Smooth muscle cell (in vitro differentiated cells): ENCODE data around the gene TP53BP1. TPM values are rescaled to one million over a fixed set of nuclear protein-coding genes. Genes with fewer than 3 reads are reported as not detected.

Experiments
- DNase-seq: peaks from one replicate; lab custom pipeline; 2025; ENCODE audit not compliant: unreplicated experiment; lab: John Stamatoyannopoulos, UW
- H2AFZ ChIP-seq: fragments of 200-600 bp; sonication (generic); 2 replicates; pipeline ENCODE4 v1.6.0; 2016; ENCODE audit warnings: antibody characterized with exemption, low read depth, mild to moderate bottlenecking
- H3F3A ChIP-seq: fragments of 200-600 bp; sonication (generic); 2 replicates; pipeline ENCODE4 v1.6.0; 2017; ENCODE audit warnings: antibody characterized with exemption, low read depth
- H3K27ac ChIP-seq: fragments of 200-600 bp; sonication (generic); 2 replicates; pipeline ENCODE4 v1.5.1; 2016; ENCODE audit warnings: low read depth, mild to moderate bottlenecking
- H3K27me3 ChIP-seq: fragments of 200-600 bp; sonication (generic); 2 replicates; pipeline ENCODE4 v1.6.1; 2016; ENCODE audit warnings: low read depth, mild to moderate bottlenecking
- H3K36me3 ChIP-seq: fragments of 200-600 bp; sonication (generic); 2 replicates; pipeline ENCODE4 v1.5.1; 2016; ENCODE audit warnings: low read depth
- H3K4me1 ChIP-seq: fragments of 200-600 bp; sonication (generic); 2 replicates; pipeline ENCODE4 v1.5.1; 2016; ENCODE audit warnings: low read depth
- H3K4me2 ChIP-seq: fragments of 200-600 bp; sonication (generic); 2 replicates; pipeline ENCODE4 v1.6.0; 2016; ENCODE audit warnings: mild to moderate bottlenecking
- H3K4me3 ChIP-seq: fragments of 200-600 bp; sonication (generic); 2 replicates; pipeline ENCODE4 v1.5.1; 2016; ENCODE audit warnings: mild to moderate bottlenecking
- H3K79me2 ChIP-seq: fragments of 200-600 bp; sonication (generic); 2 replicates; pipeline ENCODE4 v1.6.0; 2016; ENCODE audit warnings: low read depth, mild to moderate bottlenecking
- H3K9ac ChIP-seq: fragments of 200-600 bp; sonication (generic); 2 replicates; pipeline ENCODE4 v1.6.0; 2016; ENCODE audit warnings: low read depth
- H3K9me3 ChIP-seq: fragments of 200-600 bp; sonication (generic); replicated peaks from 2 replicates; pipeline ENCODE4 v1.5.1; 2016; ENCODE audit warnings: low read depth
- H4K20me1 ChIP-seq: fragments of 200-600 bp; sonication (generic); 2 replicates; pipeline ENCODE4 v1.6.0; 2016; ENCODE audit warnings: low read depth
- CTCF ChIP-seq: fragments of 200-600 bp; sonication (generic); IDR thresholded peaks from 2 replicates; pipeline ENCODE4 v1.5.1; 2017; ENCODE audit warnings: borderline replicate concordance, mild to moderate bottlenecking, antibody characterized with exemption; ENCODE audit not compliant: insufficient read depth, poor library complexity, severe bottlenecking
- WGBS: methylation state at CpG from one replicate; pipeline ENCODE4 v1.1.7; 2016; ENCODE audit warnings: low lambda C conversion rate; 5-methylcytosine and 5-hydroxymethylcytosine counted together
- polyA plus RNA-seq: library from polyadenylated mRNA; unstranded; fragments of >200 nt; fragmentation: Nextera tagmentation; extraction: Ambion mirVana; gene quantifications from 2 replicates; pipeline ENCODE4 v1.2.1, GENCODE V29; 2016
- total RNA-seq: library from RNA; depleted of rRNA; stranded (reverse); fragments of >200 nt; gene quantifications from 2 replicates; pipeline ENCODE4 v1.2.3, GENCODE V29; 2014

TP53BP1 gene
- total and polyA plus RNA-seq, 2 experiments from 2014 or later = 24.1 to 41.5 TPM

DNA sequence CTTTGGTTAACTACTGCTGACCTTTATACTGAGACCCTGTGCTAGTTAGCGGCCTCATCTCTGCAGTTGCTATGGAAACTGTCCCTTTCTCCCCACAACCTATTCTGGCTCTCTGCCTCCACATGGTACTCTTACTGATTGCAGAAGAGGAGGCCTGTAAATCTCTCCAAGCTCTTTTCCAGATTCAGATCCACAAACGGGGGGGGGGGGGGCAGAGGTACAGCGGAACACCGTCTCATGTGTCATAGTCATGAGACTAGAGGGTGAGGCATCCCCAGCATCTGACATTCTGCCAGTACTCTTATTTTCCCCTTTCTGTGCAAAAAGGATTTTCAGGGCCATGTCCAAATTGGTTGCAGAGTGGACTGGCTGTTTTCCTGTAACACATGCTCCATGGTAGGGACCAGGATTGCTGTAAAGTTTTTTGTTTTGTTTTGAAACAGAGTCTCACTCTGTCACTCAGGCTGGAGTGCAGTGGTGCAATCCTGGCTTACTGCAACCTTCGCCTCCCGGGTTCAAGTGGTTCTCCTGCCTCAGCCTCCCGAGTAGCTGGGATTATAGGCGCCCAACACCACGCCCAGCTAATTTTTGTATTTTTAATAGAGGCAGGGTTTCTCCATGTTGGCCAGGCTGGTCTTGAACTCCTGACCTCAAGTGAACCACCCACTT is 16.2 kb upstream of the TP53BP1 start:
- DNase-seq = no peak
- H3K4me3 ChIP-seq = peak overlapping the region; percentile 62
- no peaks in the 10 kb centered on the region for H3K27me3 ChIP-seq
- H4K20me1 ChIP-seq = no peaks in the 10 kb centered on the region
- no peak overlapping the region for H3K9ac ChIP-seq
- H3F3A ChIP-seq = peaks cover 15% of the 10 kb centered on the region
- peaks cover 17% of the 10 kb centered on the region for H3K4me1 ChIP-seq
- H3K36me3 ChIP-seq = no peaks in the 10 kb centered on the region
- TF ChIP-seq CTCF = no peak
- H3K79me2 ChIP-seq = no peaks in the 10 kb centered on the region
- H3K4me2 ChIP-seq = peak overlapping the region; percentile 85
- WGBS = 61% methylated on average over 9 of the region's 9 CpGs
- peak overlapping the region; percentile 79 for H3K27ac ChIP-seq
- no peaks in the 10 kb centered on the region for H3K9me3 ChIP-seq
- H2AFZ ChIP-seq = no peak overlapping the region

DNA sequence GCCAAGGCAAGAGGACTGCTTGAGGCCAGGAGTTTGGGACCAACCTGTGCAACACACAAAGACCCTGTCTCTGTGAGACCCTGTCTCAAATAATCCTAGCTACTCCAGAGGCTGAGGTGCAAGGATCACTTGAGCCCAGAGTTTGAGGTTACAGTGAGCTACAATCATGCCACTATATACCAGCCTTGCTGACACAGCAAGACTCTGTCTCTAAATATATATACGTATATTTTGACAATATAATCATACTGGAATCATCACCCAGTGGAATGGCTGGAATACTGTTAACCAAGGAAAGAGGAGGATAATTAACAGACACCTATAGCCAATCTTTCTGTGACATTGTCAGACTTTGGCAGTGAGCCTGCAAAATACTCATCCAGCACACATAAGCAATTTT is 15.5 kb upstream of the TP53BP1 start:
- Histone ChIP-seq H3K4me2 (no peak overlapping the region), H3K79me2 (no peaks in the 10 kb centered on the region), H4K20me1 (no peaks in the 10 kb centered on the region), H3K9ac (no peak overlapping the region), H3K4me3 (no peak overlapping the region), H3K4me1 (peaks cover 12% of the 10 kb centered on the region), H3K27ac (peak overlapping the region; percentile 79), H3K9me3 (no peaks in the 10 kb centered on the region), H2AFZ (no peak overlapping the region), H3F3A (peaks cover 15% of the 10 kb centered on the region), H3K27me3 (no peaks in the 10 kb centered on the region), H3K36me3 (no peaks in the 10 kb centered on the region)
- DNase-seq = no peak
- TF ChIP-seq CTCF = no peak
- WGBS = 77% methylated on average over 1 of the region's 1 CpG

DNA sequence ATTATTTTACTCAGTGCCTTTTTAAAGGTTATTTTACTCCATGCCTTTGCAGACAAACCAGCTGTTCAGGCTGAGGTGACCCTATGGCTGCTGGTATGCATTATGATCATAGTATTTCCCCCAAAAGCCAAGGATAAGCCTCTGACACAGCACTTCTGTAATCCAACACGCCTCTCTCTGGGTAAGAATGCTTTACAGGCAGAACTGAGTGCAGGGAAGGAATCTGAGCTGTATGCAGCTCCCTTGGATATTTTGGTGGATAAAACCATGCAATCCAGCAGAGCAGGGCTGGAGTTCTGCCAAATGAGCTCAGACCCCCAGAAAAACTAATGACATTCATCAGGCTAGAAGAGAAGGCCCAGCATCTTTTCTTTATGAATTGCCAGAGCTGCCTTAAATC is 12.8 kb upstream of the TP53BP1 start:
- no peak for DNase-seq
- WGBS = 17% methylated on average over 1 of the region's 1 CpG
- Histone ChIP-seq H3K4me3 (no peak overlapping the region), H3K9me3 (no peaks in the 10 kb centered on the region), H3K9ac (no peak overlapping the region), H3F3A (peaks cover 15% of the 10 kb centered on the region), H3K27me3 (no peaks in the 10 kb centered on the region), H3K79me2 (no peaks in the 10 kb centered on the region), H3K36me3 (no peaks in the 10 kb centered on the region), H2AFZ (no peak overlapping the region), H3K27ac (peak overlapping the region; percentile 37), H3K4me1 (peaks cover 8% of the 10 kb centered on the region), H3K4me2 (peak overlapping the region; percentile 62), H4K20me1 (no peaks in the 10 kb centered on the region)
- TF ChIP-seq CTCF = no peak

DNA sequence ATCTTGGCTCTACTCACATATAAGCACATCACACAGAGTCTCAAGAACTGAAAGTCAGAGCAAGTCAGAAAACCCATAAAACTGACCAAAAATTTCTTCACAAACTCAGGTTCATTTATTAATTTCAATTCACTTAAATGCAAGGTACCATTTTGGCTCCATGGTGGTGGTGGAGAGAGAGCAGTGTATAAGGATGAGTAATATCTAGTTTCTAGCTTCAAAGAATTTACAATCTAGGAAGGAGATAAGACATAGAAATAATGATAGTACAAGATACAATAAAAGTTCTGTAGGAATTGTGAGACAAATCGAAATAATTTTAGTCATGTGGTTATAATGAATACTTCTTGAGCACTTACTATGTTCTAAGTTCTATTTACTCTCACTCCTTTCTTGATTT is 6.7 kb upstream of the TP53BP1 start:
- H3K27me3 ChIP-seq = no peaks in the 10 kb centered on the region
- H3K4me3 ChIP-seq = no peak overlapping the region
- H3K9me3 ChIP-seq = no peaks in the 10 kb centered on the region
- H4K20me1 ChIP-seq = no peaks in the 10 kb centered on the region
- no peaks in the 10 kb centered on the region for H3K79me2 ChIP-seq
- H3K4me1 ChIP-seq = no peaks in the 10 kb centered on the region
- no peak overlapping the region for H3K9ac ChIP-seq
- H3F3A ChIP-seq = no peaks in the 10 kb centered on the region
- H3K36me3 ChIP-seq = no peaks in the 10 kb centered on the region
- H3K4me2 ChIP-seq = no peak overlapping the region
- TF ChIP-seq CTCF = no peak
- no peak overlapping the region for H3K27ac ChIP-seq
- whole genome bisulfite sequencing = 85% methylated on average over 1 of the region's 1 CpG
- no peak for DNase-seq
- no peak overlapping the region for H2AFZ ChIP-seq
